K562 (cell line): Measurements from ENCODE around the gene SRSF5. TPM values are rescaled to one million over a fixed set of nuclear protein-coding genes. Genes with fewer than 3 reads are reported as not detected.
A peak's percentile ranks its signal among the peaks of the same experiment; 100 is the strongest.

Source experiments
- ELF1 ChIP-seq: fragments of 200-800 bp; sonication (Bioruptor generic); IDR thresholded peaks from 2 replicates; pipeline ENCODE4 v1.6.1; 2016; ENCODE audit warnings: missing genetic modification characterization, missing compliant biosample characterization
- ERF ChIP-seq: fragments of 450-650 bp; formaldehyde crosslinking; IDR thresholded peaks from 2 replicates; pipeline ENCODE4 v1.4.0; 2020; ENCODE audit warnings: mild to moderate bottlenecking, mixed read lengths
- FOXK2 ChIP-seq, 2 experiments: fragments of 450-650 bp; IDR thresholded peaks in 1 of 2; conservative IDR thresholded peaks in 1 of 2; 2 replicates each; pipeline ENCODE4 v1.6.1; 2016; ENCODE audit warnings: low read depth in 2 of 2, mild to moderate bottlenecking in 1 of 2
- GABPA ChIP-seq: fragments of 200-800 bp; sonication (Bioruptor generic); conservative IDR thresholded peaks from 2 replicates; pipeline ENCODE4 v1.6.1; 2016; ENCODE audit warnings: low read depth, missing genetic modification characterization, missing compliant biosample characterization
- GABPB1 ChIP-seq: sonication (generic); formaldehyde crosslinking; IDR thresholded peaks from 2 replicates; pipeline ENCODE4 v1.8.0; 2022; ENCODE audit warnings: mild to moderate bottlenecking, missing genetic modification reagents
- HMG20A ChIP-seq: fragments of 450-650 bp; formaldehyde crosslinking; conservative IDR thresholded peaks from 2 replicates; pipeline ENCODE4 v1.4.0; 2020; ENCODE audit warnings: mild to moderate bottlenecking, mixed read lengths
- HSF4 ChIP-seq: fragments of 250-450 bp; sonication (Bioruptor Pico); IDR thresholded peaks from 2 replicates; pipeline ENCODE4 v2.1.2; 2022; ENCODE audit warnings: mild to moderate bottlenecking, moderate library complexity, borderline replicate concordance
- NCOA4 ChIP-seq: fragments of 450-650 bp; IDR thresholded peaks from 2 replicates; pipeline ENCODE4 v1.6.1; 2018; ENCODE audit warnings: mild to moderate bottlenecking; ENCODE audit not compliant: partially characterized antibody
- POLR2AphosphoS5 ChIP-seq: IDR thresholded peaks from 2 replicates; pipeline ENCODE4 v1.6.1; 2011; ENCODE audit warnings: mild to moderate bottlenecking, low read depth, low read length, moderate library complexity; ENCODE audit not compliant: control insufficient read depth, insufficient read depth
- POLR2H ChIP-seq: IDR thresholded peaks from 2 replicates; pipeline ENCODE4 v1.6.1; 2016; ENCODE audit warnings: missing genetic modification characterization, low read depth, mild to moderate bottlenecking, control low read depth, missing compliant biosample characterization, moderate library complexity
- SUPT5H ChIP-seq: fragments of 450-650 bp; IDR thresholded peaks from 2 replicates; pipeline ENCODE4 v1.6.1; 2016
- TBL1XR1 ChIP-seq, 2 experiments: IDR thresholded peaks; 2 replicates each; pipeline ENCODE4 v1.6.1; 2012; ENCODE audit warnings: improper control_type of control experiment in 2 of 2, low read length in 2 of 2, mild to moderate bottlenecking in 1 of 2
- ZBTB26 ChIP-seq: fragments of 450-650 bp; formaldehyde crosslinking; IDR thresholded peaks from 2 replicates; pipeline ENCODE4 v1.4.0; 2022; ENCODE audit warnings: missing genetic modification characterization
- ZMIZ1 ChIP-seq, 2 experiments: fragments of 150-350 bp in 1 of 2; IDR thresholded peaks; 2 replicates each; pipeline ENCODE4 v1.6.1; 2012 to 2016; ENCODE audit warnings: low read depth in 2 of 2, low read length in 2 of 2, mild to moderate bottlenecking in 1 of 2, moderate library complexity in 1 of 2
- ZNF23 ChIP-seq: fragments of 250-450 bp; sonication (Bioruptor Pico); IDR thresholded peaks from 2 replicates; pipeline ENCODE4 v1.4.0; 2020; ENCODE audit warnings: mild to moderate bottlenecking
- ZNF57 ChIP-seq: fragments of 450-650 bp; formaldehyde crosslinking; IDR thresholded peaks from 2 replicates; pipeline ENCODE4 v1.4.0; 2020; ENCODE audit warnings: mild to moderate bottlenecking, moderate library complexity
- polyA plus RNA-seq, 8 experiments: library from polyadenylated mRNA; depleted of rRNA in 4 of 8; stranded (reverse) in 5 of 8; unstranded in 3 of 8; fragments of >200 nt; fragmentation: Nextera tagmentation in 2 of 8; fragmentation: Illumina TruSeq in 1 of 8; extraction: Ambion mirVana in 2 of 8; extraction: Trizol in 1 of 8; gene quantifications; 2 replicates each; pipeline versions ENCODE4 v1.2.1 to v1.2.3, GENCODE V29; 2011 to 2014; ENCODE audit warnings: inconsistent platforms in 1 of 8, missing spikeins in 1 of 8
- total RNA-seq, 7 experiments: library from RNA; depleted of rRNA in 6 of 7; stranded (reverse); fragments of >200 nt in 6 of 7; fragmentation: Illumina TruSeq in 2 of 7; extraction: Trizol in 2 of 7; gene quantifications; 2 replicates each; pipeline versions ENCODE4 v1.2.1 to v1.2.3, GENCODE V29; 2011 to 2021; ENCODE audit warnings: low replicate concordance in 1 of 7

SRSF5 gene
- total and polyA plus RNA-seq, 9 of the 15 experiments (the other 6 are each of a cell fraction or from before 2014, with no cell fraction given), result 108 to 460 (median 212) TPM

GRCh38 chr14:69766984-69767368 is at the start of gene SRSF5 (continued):
- TF ChIP-seq ERF (CRISPR knock-in tag), result 0 out of 2 replicates have a peak, but pooled peaks have one; percentile 28
- peak; percentile 80 for TF ChIP-seq ELF1 (tag)
- TF ChIP-seq ZBTB26, result no peak; the same call in 1 of the 2 replicates
- peak; percentile 97 for TF ChIP-seq POLR2AphosphoS5
- TF ChIP-seq HSF4, result no peak
- peak; percentile 63 to 68; a peak in 3 of 4 replicates for TF ChIP-seq FOXK2 (conservative IDR thresholded peaks at IDR 0.05 in 1 of 2, IDR thresholded peaks at IDR 0.05 in 1 of 2; ENCODE audit: low read depth in 2 of 2)
- no peak for TF ChIP-seq NCOA4
- TF ChIP-seq ZNF23 (CRISPR knock-in tag), result no peak
- peak; percentile 96 for TF ChIP-seq POLR2H (tag)
- peak; percentile 98 for TF ChIP-seq GABPB1 (CRISPR knock-in tag)
- TF ChIP-seq ZMIZ1 (IDR thresholded peaks at IDR 0.05; ENCODE audit: low read depth in 2 of 2, low read length in 2 of 2), result 0 out of 4 replicates have a peak, but pooled peaks of 1 of the 2 experiments have one; percentile 55
- TF ChIP-seq HMG20A (CRISPR knock-in tag), result no peak
- peak; percentile 95 for TF ChIP-seq GABPA (tag)
- peak in 1 of 2 experiments; percentile 69; a peak in 1 of 4 replicates for TF ChIP-seq TBL1XR1 (IDR thresholded peaks at IDR 0.05; ENCODE audit: low read length in 2 of 2)
- TF ChIP-seq ZNF57, result no peak
- TF ChIP-seq SUPT5H, result peak; percentile 99
